Gastrocnemius medialis (tissue), 4 donors: Measurements from ENCODE around the gene TCAP. TPM values are rescaled to one million over a fixed set of nuclear protein-coding genes. Genes with fewer than 3 reads are reported as not detected.

Experiments used
- ATAC-seq, 2 donors: fragments of 150-250 bp; one replicate each; pipeline ENCODE4 v1.9.1; 2016
- DNase-seq, 2 donors: peaks; one replicate each; pipeline ENCODE4 v3.0.0-alpha.2; 2019
- H3K27ac ChIP-seq, 4 donors: fragments of 200-600 bp; sonication (generic); 1 replicate in 1 of 4; 2 replicates in 3 of 4; pipeline ENCODE4 v1.5.1; 2016 to 2018; ENCODE audit warnings: mild to moderate bottlenecking in 2 of 4, moderate library complexity in 1 of 4
- H3K27me3 ChIP-seq, 3 donors: fragments of 200-600 bp; sonication (generic) in 2 of 3; 1 replicate in 1 of 3; 2 replicates in 2 of 3; pipeline versions ENCODE4 v1.5.1 to v1.6.0; 2016 to 2019; ENCODE audit warnings: mild to moderate bottlenecking in 1 of 3, moderate library complexity in 1 of 3
- H3K36me3 ChIP-seq, 2 donors: fragments of 200-600 bp; sonication (generic) in 1 of 2; one replicate each; pipeline ENCODE4 v1.5.1; 2017 to 2018
- H3K4me1 ChIP-seq, 2 donors: fragments of 200-600 bp; sonication (generic) in 1 of 2; one replicate each; pipeline ENCODE4 v1.5.1; 2016 to 2017; ENCODE audit warnings: mild to moderate bottlenecking in 2 of 2
- H3K4me3 ChIP-seq, 4 donors: fragments of 200-600 bp; sonication (generic) in 3 of 4; 1 replicate in 1 of 4; 2 replicates in 3 of 4; pipeline ENCODE4 v1.5.1; 2016 to 2019; ENCODE audit warnings: mild to moderate bottlenecking in 2 of 4
- H3K9me3 ChIP-seq, 3 donors: fragments of 200-600 bp; sonication (generic) in 2 of 3; 1 replicate in 1 of 3; 2 replicates in 2 of 3; pipeline ENCODE4 v1.5.1; 2016 to 2019
- CTCF ChIP-seq, 5 experiments: fragments of 450-650 bp in 3 of 5; fragments of 200-600 bp in 2 of 5; sonication (generic) in 2 of 5; IDR thresholded peaks in 4 of 5; conservative IDR thresholded peaks in 1 of 5; 1 replicate in 4 of 5; 2 replicates in 1 of 5; pipeline ENCODE4 v1.5.1; 2016 to 2019; ENCODE audit warnings: antibody characterized with exemption in 5 of 5, mild to moderate bottlenecking in 3 of 5, moderate library complexity in 3 of 5
- POLR2A ChIP-seq, 2 donors: fragments of 450-650 bp; IDR thresholded peaks; one replicate each; pipeline ENCODE4 v1.6.1; 2017; ENCODE audit warnings: antibody characterized with exemption in 2 of 2, mild to moderate bottlenecking in 2 of 2, moderate library complexity in 2 of 2
- in situ Hi-C, 4 donors: fragments of 200-750 bp; cut with MboI; loops; one replicate each; pipeline versions ENCODE4 v1.15.0 to v1.8.0; 2017; ENCODE audit warnings: low sequenced_read_pairs in 4 of 4
- intact Hi-C: fragments of 100-400 bp; cut with DNase I; formaldehyde crosslinking; loops from one replicate; pipeline ENCODE4 v1.15.1; 2023; ENCODE audit warnings: low total_unique reads
- total RNA-seq, 4 donors: library from RNA; depleted of rRNA; stranded (reverse); fragments of >200 nt; gene quantifications; one replicate each; pipeline versions ENCODE4 v1.1.0 to v1.2.3, GENCODE V29; 2016

The TCAP gene
- total RNA-seq, 4 donors from 2014 or later, result 1,768 to 3,088 (median 2,493) TPM

GRCh38 chr17:39703913-39704312 is 38.8 kb downstream of the TCAP start:
- ATAC-seq (no peak), DNase-seq (no peak)
- in situ Hi-C loops, result no loop called here
- H3K9me3 ChIP-seq, result no peaks in the 10 kb centered on the region
- peaks cover 29 to 57% of the 10 kb centered on the region in 2 donors for H3K4me1 ChIP-seq
- H3K27me3 ChIP-seq, result no peaks in the 10 kb centered on the region
- peak overlapping the region in 1 of 4 donors; percentile 51 for H3K27ac ChIP-seq
- intact Hi-C loops, result no loop called here
- H3K4me3 ChIP-seq, result no peak overlapping the region
- no peak for TF ChIP-seq CTCF (IDR thresholded peaks at IDR 0.05 in 4 of 5, conservative IDR thresholded peaks at IDR 0.05 in 1 of 5)
- TF ChIP-seq POLR2A (IDR thresholded peaks at IDR 0.05), result no peak
- H3K36me3 ChIP-seq, result peaks cover 0 to 9% of the 10 kb centered on the region in 2 donors

GRCh38 chr17:39704821-39705551 is 39.8 kb downstream of the TCAP start:
- Histone ChIP-seq H3K4me1 (peaks cover 21 to 50% of the 10 kb centered on the region in 2 donors), H3K36me3 (peaks cover 0 to 19% of the 10 kb centered on the region in 2 donors), H3K9me3 (no peaks in the 10 kb centered on the region), H3K27me3 (no peaks in the 10 kb centered on the region), H3K4me3 (no peak overlapping the region), H3K27ac (peak overlapping the region; percentile 20 to 76 (median 60))
- ATAC-seq (no peak), DNase-seq (no peak)
- TF ChIP-seq POLR2A (IDR thresholded peaks at IDR 0.05), result no peak
- TF ChIP-seq CTCF (IDR thresholded peaks at IDR 0.05 in 4 of 5, conservative IDR thresholded peaks at IDR 0.05 in 1 of 5), result peak in 3 of 5 experiments; percentile 16 to 34 (median 21)
- in situ Hi-C loops (no loop called here), intact Hi-C loops (no loop called here)

- TF ChIP-seq CTCF (IDR thresholded peaks at IDR 0.05 in 4 of 5, conservative IDR thresholded peaks at IDR 0.05 in 1 of 5) (no peak), POLR2A (IDR thresholded peaks at IDR 0.05) (no peak)
- ATAC-seq (peak; percentile 59 to 61), DNase-seq (peak in 1 of 2 donors; percentile 39)
- no peaks in the 10 kb centered on the region for H3K9me3 ChIP-seq
- peaks cover 18 to 44% of the 10 kb centered on the region in 2 donors for H3K4me1 ChIP-seq
- intact Hi-C loops, result no loop called here
- peak overlapping the region; percentile 20 to 76 (median 60) for H3K27ac ChIP-seq
- H3K4me3 ChIP-seq, result no peak overlapping the region
- H3K27me3 ChIP-seq, result no peaks in the 10 kb centered on the region
- H3K36me3 ChIP-seq, result peaks cover 0 to 28% of the 10 kb centered on the region in 2 donors
- in situ Hi-C loops, result no loop called here
These were observed 40.7 kb downstream of the TCAP start for GRCh38 chr17:39705786-39706348.

GRCh38 chr17:39706383-39706782 is 41.2 kb downstream of the TCAP start:
- no peak for DNase-seq
- Histone ChIP-seq H3K4me1 (peaks cover 17 to 39% of the 10 kb centered on the region in 2 donors), H3K27ac (peak overlapping the region in 2 of 4 donors; percentile 58 to 76), H3K9me3 (no peaks in the 10 kb centered on the region), H3K36me3 (peaks cover 0 to 30% of the 10 kb centered on the region in 2 donors), H3K4me3 (no peak overlapping the region), H3K27me3 (no peaks in the 10 kb centered on the region)
- no peak for ATAC-seq
- in situ Hi-C loops, result no loop called here
- intact Hi-C loops, result no loop called here
- TF ChIP-seq POLR2A (IDR thresholded peaks at IDR 0.05) (no peak), CTCF (IDR thresholded peaks at IDR 0.05 in 4 of 5, conservative IDR thresholded peaks at IDR 0.05 in 1 of 5) (no peak)
